Osteoblast (primary cell): ENCODE measurements around the gene FGFRL1. TPM values are rescaled to one million over a fixed set of nuclear protein-coding genes. Genes with fewer than 3 reads are reported as not detected.
A peak's percentile ranks its signal among the peaks of the same experiment; 100 is the strongest.

Experiments used
- DNase-seq: peaks from one replicate; pipeline ENCODE4 v3.0.0; 2011; ENCODE audit warnings: low spot score, mixed read lengths; ENCODE audit not compliant: insufficient read length; ENCODE audit errors: missing footprints
- H2AFZ ChIP-seq: 2 replicates; pipeline ENCODE4 v1.6.0; 2011; ENCODE audit warnings: mild to moderate bottlenecking, low read length
- H3K27ac ChIP-seq: 2 replicates; pipeline ENCODE4 v1.5.1; 2011; ENCODE audit warnings: mild to moderate bottlenecking, low read depth, low read length, moderate library complexity
- H3K27me3 ChIP-seq: 2 replicates; pipeline ENCODE4 v1.6.0; 2012; ENCODE audit warnings: mild to moderate bottlenecking, control low read depth, inconsistent platforms, low read length, moderate library complexity; ENCODE audit not compliant: insufficient read depth
- H3K36me3 ChIP-seq: 2 replicates; pipeline ENCODE4 v1.5.1; 2011; ENCODE audit warnings: mild to moderate bottlenecking, low read length, control low read depth, moderate library complexity; ENCODE audit not compliant: insufficient read depth
- H3K4me1 ChIP-seq: 2 replicates; pipeline ENCODE4 v1.5.1; 2011; ENCODE audit warnings: mild to moderate bottlenecking, low read length, control low read depth, moderate library complexity; ENCODE audit not compliant: insufficient read depth
- H3K4me2 ChIP-seq: 2 replicates; pipeline ENCODE4 v1.6.0; 2011; ENCODE audit warnings: mild to moderate bottlenecking, low read length; ENCODE audit not compliant: insufficient read depth
- H3K4me3 ChIP-seq: fragments of 200-600 bp; sonication (generic); 3 replicates; pipeline ENCODE4 v1.5.1; 2012; ENCODE audit warnings: mild to moderate bottlenecking, low read length, inconsistent platforms; ENCODE audit not compliant: insufficient read depth
- H3K79me2 ChIP-seq: 2 replicates; pipeline ENCODE4 v1.6.0; 2012; ENCODE audit warnings: mild to moderate bottlenecking, low read length, control low read depth, inconsistent platforms; ENCODE audit not compliant: insufficient read depth
- H3K9me3 ChIP-seq: 2 replicates; pipeline ENCODE4 v1.5.1; 2011; ENCODE audit warnings: low read depth, low read length, control low read depth
- H4K20me1 ChIP-seq: 2 replicates; pipeline ENCODE4 v1.6.0; 2012; ENCODE audit warnings: mild to moderate bottlenecking, low read length, control low read depth; ENCODE audit not compliant: insufficient read depth
- total RNA-seq: library from RNA; depleted of rRNA; stranded (reverse); fragments of >200 nt; gene quantifications from 2 replicates; pipeline ENCODE4 v1.2.3, GENCODE V29; 2012
- TF ChIP-seq, protein P1 (sequence below): IDR thresholded peaks from 2 replicates; pipeline ENCODE4 v1.5.1; 2011; ENCODE audit warnings: mild to moderate bottlenecking, low read depth, low read length, moderate library complexity; ENCODE audit errors: extremely low read depth

Gene FGFRL1
- total RNA-seq, 1 donor, result 30.8 TPM

DNA sequence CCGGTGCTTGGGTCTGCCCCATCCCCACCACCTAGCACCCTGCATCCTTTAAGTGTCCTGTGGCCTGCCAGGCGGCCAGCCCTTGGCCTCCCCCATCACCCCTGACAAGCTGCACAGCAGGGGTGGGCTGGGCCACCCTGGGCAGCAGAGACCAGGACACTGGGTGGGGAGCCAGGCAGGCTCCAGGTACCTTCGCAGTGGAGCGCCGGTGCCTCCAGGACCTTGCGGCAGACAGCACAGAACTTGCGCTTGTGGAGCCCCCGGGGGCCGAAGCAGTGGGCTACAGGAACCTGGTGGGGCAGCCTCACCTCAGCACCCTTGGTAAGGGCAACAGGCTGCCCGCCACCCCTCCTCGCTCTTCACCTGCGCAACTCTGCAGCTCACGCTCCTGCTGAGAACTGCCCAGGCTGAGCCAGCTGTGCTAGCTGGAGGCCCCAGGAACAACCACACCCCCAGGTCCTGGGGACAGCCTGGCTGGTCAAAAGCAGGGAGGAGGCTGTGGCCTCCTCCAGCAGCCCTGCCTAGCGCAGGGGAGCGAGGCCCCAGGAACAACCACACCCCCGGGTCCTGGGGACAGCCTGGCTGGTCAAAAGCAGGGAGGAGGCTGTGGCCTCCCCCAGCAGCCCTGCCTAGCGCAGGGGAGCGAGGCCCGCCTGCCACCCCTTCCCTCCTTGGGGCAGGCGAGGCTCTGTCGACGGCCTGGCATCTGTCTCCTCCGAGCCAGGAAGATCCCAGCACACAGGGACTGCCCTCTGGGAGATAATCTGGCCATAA is 42.6 kb upstream of the FGFRL1 start:
- H3K9me3 ChIP-seq, result no peaks in the 10 kb centered on the region
- H3K36me3 ChIP-seq, result peaks cover 10% of the 10 kb centered on the region
- no peak overlapping the region for H3K27ac ChIP-seq
- DNase-seq, result no peak
- peaks cover 9% of the 10 kb centered on the region for H3K4me1 ChIP-seq
- TF ChIP-seq, protein P1, sequence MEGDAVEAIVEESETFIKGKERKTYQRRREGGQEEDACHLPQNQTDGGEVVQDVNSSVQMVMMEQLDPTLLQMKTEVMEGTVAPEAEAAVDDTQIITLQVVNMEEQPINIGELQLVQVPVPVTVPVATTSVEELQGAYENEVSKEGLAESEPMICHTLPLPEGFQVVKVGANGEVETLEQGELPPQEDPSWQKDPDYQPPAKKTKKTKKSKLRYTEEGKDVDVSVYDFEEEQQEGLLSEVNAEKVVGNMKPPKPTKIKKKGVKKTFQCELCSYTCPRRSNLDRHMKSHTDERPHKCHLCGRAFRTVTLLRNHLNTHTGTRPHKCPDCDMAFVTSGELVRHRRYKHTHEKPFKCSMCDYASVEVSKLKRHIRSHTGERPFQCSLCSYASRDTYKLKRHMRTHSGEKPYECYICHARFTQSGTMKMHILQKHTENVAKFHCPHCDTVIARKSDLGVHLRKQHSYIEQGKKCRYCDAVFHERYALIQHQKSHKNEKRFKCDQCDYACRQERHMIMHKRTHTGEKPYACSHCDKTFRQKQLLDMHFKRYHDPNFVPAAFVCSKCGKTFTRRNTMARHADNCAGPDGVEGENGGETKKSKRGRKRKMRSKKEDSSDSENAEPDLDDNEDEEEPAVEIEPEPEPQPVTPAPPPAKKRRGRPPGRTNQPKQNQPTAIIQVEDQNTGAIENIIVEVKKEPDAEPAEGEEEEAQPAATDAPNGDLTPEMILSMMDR, result no peak
- no peak overlapping the region for H3K4me2 ChIP-seq
- peaks cover 30% of the 10 kb centered on the region for H4K20me1 ChIP-seq
- H3K79me2 ChIP-seq, result peaks cover 21% of the 10 kb centered on the region
- H2AFZ ChIP-seq, result no peak overlapping the region
- H3K27me3 ChIP-seq, result no peaks in the 10 kb centered on the region
- no peak overlapping the region for H3K4me3 ChIP-seq

DNA sequence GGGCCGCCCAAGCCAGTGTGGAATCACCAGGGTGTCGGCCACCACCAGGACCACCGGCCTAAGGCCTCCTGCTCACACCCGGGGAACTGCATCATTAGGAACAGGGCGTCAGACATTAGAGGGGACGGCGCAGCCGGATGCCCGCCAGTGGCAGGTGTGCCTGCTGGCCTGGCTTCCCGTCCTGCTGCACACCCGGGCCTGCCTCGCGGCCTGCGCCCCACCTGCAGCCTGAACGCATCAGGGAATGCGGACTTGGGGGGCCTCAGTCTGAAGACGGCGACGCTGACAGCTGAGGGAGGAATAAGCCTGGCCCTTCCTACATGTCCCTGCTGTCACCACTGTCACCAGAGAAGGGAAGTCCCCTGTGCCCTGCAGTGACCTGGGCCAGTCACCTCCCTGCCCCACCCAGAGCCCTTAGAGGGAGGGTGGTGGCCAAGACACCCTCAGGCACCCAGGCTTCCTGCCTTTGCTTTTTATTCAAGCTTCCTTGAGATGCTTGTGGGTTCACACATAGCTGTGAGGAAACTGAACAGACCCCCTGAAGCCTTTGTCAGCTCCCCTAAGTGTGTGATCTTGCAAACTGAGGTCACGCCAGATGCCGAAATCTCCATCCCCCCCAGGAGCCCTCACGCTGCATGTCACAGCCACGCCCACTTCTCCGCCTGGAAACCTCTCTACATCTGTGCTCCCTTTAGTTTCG is 41.2 kb upstream of the FGFRL1 start:
- H3K79me2 ChIP-seq, result peaks cover 21% of the 10 kb centered on the region
- peaks cover 6% of the 10 kb centered on the region for H3K36me3 ChIP-seq
- H2AFZ ChIP-seq, result no peak overlapping the region
- H3K27ac ChIP-seq, result no peak overlapping the region
- no peak overlapping the region for H3K4me3 ChIP-seq
- peak; percentile 88 for DNase-seq
- TF ChIP-seq, protein P1, result no peak
- peaks cover 30% of the 10 kb centered on the region for H4K20me1 ChIP-seq
- no peaks in the 10 kb centered on the region for H3K27me3 ChIP-seq
- H3K4me2 ChIP-seq, result no peak overlapping the region
- H3K4me1 ChIP-seq, result peaks cover 9% of the 10 kb centered on the region
- H3K9me3 ChIP-seq, result no peaks in the 10 kb centered on the region

DNA sequence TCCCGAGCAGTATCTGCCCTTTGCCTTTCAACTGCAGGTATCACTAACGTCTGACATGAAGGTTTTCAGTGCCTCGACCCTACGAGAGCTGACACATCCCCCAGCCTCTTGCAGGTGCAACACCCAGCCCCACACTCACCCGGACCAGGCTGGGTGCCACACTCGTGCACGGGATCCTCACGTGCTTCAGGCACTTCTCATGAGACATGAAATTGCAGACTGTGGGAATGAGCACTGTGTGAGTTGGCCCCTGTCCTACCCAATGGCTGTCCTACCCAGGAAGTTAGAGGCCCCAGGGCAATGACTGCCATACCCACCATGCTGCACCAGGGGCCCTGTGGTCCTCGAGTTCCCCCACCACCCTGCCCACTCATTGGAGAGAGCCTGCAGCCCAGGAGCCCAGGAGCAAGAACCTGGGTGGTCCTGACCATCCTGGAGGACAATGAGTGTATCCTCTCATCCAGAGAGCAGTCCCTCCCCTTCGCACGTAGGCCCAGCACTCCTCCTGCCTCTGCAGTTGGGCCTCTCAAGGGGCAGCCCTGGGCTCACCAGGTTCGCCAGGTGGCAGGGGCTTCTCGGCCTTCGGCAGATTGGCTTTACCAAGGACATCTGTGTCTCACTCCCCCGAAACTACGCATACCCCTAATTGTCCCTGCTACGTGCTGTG is 40.4 kb upstream of the FGFRL1 start:
- H3K4me3 ChIP-seq, result no peak overlapping the region
- no peaks in the 10 kb centered on the region for H3K9me3 ChIP-seq
- H3K4me1 ChIP-seq, result peaks cover 9% of the 10 kb centered on the region
- H3K4me2 ChIP-seq, result no peak overlapping the region
- H4K20me1 ChIP-seq, result peaks cover 30% of the 10 kb centered on the region
- no peaks in the 10 kb centered on the region for H3K27me3 ChIP-seq
- peaks cover 21% of the 10 kb centered on the region for H3K79me2 ChIP-seq
- peak; percentile 93 for DNase-seq
- no peaks in the 10 kb centered on the region for H3K36me3 ChIP-seq
- H2AFZ ChIP-seq, result no peak overlapping the region
- TF ChIP-seq, protein P1, result no peak
- no peak overlapping the region for H3K27ac ChIP-seq
